ENCODE measurements around the gene IL13RA2.

Gene IL13RA2

DNA sequence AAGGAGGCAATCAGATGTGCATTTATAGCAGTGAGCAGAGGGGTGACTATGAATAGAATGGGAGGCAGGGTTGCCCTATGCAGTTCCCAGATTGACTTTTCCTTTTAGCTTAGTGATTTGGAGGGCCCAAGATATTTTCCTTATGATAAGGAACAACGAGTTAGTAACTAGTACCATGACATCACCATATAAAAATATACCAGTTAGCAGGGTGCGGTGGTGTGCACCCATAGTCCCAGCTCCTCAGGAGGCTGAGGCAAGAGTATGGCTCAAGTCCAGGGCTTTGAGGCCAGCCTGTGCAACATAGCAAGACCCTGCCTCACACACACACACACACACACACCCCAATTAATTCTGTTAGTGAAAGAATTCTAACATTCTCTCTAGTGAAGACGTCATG, 53.0 kb downstream of the IL13RA2 start:
- DNase-seq = peak in 1 of 2 donors; percentile 62
- intact Hi-C loops (cut with DNase I; ENCODE audit: low total_unique reads) = no loop called here
- Histone ChIP-seq H3K27ac (peak overlapping the region in 1 of 2 donors; percentile 15), H3K27me3 (no peaks in the 10 kb centered on the region), H3K36me3 (no peaks in the 10 kb centered on the region), H3K9me3 (no peaks in the 10 kb centered on the region), H3K4me1 (peaks cover 0 to 6% (median 0%) of the 10 kb centered on the region in 4 donors), H3K4me3 (no peak overlapping the region)
- TF ChIP-seq CTCF (IDR thresholded peaks at IDR 0.05) = no peak

- H3K27me3 ChIP-seq = no peaks in the 10 kb centered on the region
- H3K4me3 ChIP-seq = no peak overlapping the region
- no peak overlapping the region for H3K27ac ChIP-seq
- peaks cover 0 to 6% (median 0%) of the 10 kb centered on the region in 4 donors for H3K4me1 ChIP-seq
- no peak for DNase-seq
- H3K36me3 ChIP-seq = no peaks in the 10 kb centered on the region
- TF ChIP-seq CTCF (IDR thresholded peaks at IDR 0.05) = no peak
- intact Hi-C loops (cut with DNase I; ENCODE audit: low total_unique reads) = no loop called here
- H3K9me3 ChIP-seq = no peaks in the 10 kb centered on the region
Measured at GRCh38 chrX:114962209-114962608, 55.2 kb downstream of the IL13RA2 start.

DNA sequence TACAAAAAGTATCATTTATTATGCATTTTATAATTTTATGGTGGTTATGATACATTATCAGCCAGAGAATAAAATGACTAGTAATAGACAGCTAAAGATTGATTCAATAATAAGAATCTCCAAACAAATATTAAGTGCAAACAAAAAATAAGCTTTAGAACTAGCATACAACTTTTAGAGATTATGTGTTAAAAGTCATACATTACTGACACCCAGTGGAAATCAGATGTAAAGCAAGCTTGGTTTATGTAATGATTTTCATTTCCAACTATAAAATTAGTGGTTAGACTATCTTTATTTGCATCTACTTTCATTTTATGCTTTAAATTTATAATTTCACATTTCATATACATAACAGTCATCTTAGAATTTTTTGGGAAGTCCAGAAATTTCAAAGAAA, 57.7 kb downstream of the IL13RA2 start:
- TF ChIP-seq CTCF (IDR thresholded peaks at IDR 0.05) = peak; percentile 39
- no peak for DNase-seq
- no peak overlapping the region for H3K27ac ChIP-seq
- H3K27me3 ChIP-seq = no peaks in the 10 kb centered on the region
- no peak overlapping the region for H3K4me3 ChIP-seq
- no peaks in the 10 kb centered on the region for H3K36me3 ChIP-seq
- no peaks in the 10 kb centered on the region for H3K9me3 ChIP-seq
- H3K4me1 ChIP-seq = peaks cover 0 to 6% (median 0%) of the 10 kb centered on the region in 4 donors
- intact Hi-C loops (cut with DNase I; ENCODE audit: low total_unique reads) = no loop called here
